ENCODE data around the gene PDE6C.
A peak's percentile ranks its signal among the peaks of the same experiment; 100 is the strongest.

Gene PDE6C

GRCh38 chr10:93707623-93708022 is 95.3 kb downstream of the PDE6C start:
- DNase-seq, result no peak

- DNase-seq, result no peak
Observed at GRCh38 chr10:93710333-93710909, 98.1 kb downstream of the PDE6C start.

- DNase-seq, result no peak
Observed at GRCh38 chr10:93711891-93712290, 99.6 kb downstream of the PDE6C start.

- DNase-seq, result no peak
Observed at GRCh38 chr10:93712593-93712992, 100.3 kb downstream of the PDE6C start.

- DNase-seq, result peak; percentile 15 to 16
Observed at GRCh38 chr10:93715345-93715744, 103.0 kb downstream of the PDE6C start.

All from CD4-positive, alpha-beta T cell treated with Interleukin-4 for 1 hour (primary cell).